Activated CD8-positive, alpha-beta memory T cell treated with anti-CD3 and anti-CD28 coated beads, Interleukin-2, amount 10 ng/mL, durations not matched to agents 7 days and 5 days (primary cell): ENCODE results near the gene TPBG. TPM values are rescaled to one million over a fixed set of nuclear protein-coding genes. Genes with fewer than 3 reads are reported as not detected.

ENCODE experiments used
- ATAC-seq: fragments of 150-1000 bp; cut with Tn5 transposase; one replicate; pipeline ENCODE4 v1.10.0; 2021; ENCODE audit warnings: moderate library complexity
- CTCF ChIA-PET: fragments of 350-600 bp; sonication (Branson Sonifier 250); formaldehyde crosslinking; loops from one replicate; lab custom pipeline; 2021; ENCODE audit warnings: antibody characterized with exemption; lab: Charles Lee
- DNase-seq: peaks from one replicate; pipeline ENCODE4 v3.0.0-alpha.2; 2020
- H3K27ac Mint-ChIP-seq: one replicate; pipeline ENCODE4 v1.8.0; 2021; ENCODE audit warnings: mild to moderate bottlenecking, mixed read lengths
- H3K27me3 Mint-ChIP-seq: one replicate; pipeline ENCODE4 v1.8.0; 2021; ENCODE audit warnings: mixed read lengths
- H3K36me3 Mint-ChIP-seq: one replicate; pipeline ENCODE4 v1.8.0; 2021; ENCODE audit warnings: mild to moderate bottlenecking, mixed read lengths
- H3K4me1 Mint-ChIP-seq: one replicate; pipeline ENCODE4 v1.8.0; 2021; ENCODE audit warnings: mixed read lengths
- H3K4me3 Mint-ChIP-seq: one replicate; pipeline ENCODE4 v1.8.0; 2021; ENCODE audit warnings: mild to moderate bottlenecking, moderate library complexity, mixed read lengths
- H3K9me3 Mint-ChIP-seq: one replicate; pipeline ENCODE4 v1.8.0; 2022; ENCODE audit warnings: low read depth, mixed read lengths
- total RNA-seq, 2 experiments: library from RNA; stranded (reverse); gene quantifications; one replicate each; pipeline ENCODE4 v1.2.3, GENCODE V29; 2021

TPBG gene
- total RNA-seq, 2 experiments from 2014 or later: not detected

DNA sequence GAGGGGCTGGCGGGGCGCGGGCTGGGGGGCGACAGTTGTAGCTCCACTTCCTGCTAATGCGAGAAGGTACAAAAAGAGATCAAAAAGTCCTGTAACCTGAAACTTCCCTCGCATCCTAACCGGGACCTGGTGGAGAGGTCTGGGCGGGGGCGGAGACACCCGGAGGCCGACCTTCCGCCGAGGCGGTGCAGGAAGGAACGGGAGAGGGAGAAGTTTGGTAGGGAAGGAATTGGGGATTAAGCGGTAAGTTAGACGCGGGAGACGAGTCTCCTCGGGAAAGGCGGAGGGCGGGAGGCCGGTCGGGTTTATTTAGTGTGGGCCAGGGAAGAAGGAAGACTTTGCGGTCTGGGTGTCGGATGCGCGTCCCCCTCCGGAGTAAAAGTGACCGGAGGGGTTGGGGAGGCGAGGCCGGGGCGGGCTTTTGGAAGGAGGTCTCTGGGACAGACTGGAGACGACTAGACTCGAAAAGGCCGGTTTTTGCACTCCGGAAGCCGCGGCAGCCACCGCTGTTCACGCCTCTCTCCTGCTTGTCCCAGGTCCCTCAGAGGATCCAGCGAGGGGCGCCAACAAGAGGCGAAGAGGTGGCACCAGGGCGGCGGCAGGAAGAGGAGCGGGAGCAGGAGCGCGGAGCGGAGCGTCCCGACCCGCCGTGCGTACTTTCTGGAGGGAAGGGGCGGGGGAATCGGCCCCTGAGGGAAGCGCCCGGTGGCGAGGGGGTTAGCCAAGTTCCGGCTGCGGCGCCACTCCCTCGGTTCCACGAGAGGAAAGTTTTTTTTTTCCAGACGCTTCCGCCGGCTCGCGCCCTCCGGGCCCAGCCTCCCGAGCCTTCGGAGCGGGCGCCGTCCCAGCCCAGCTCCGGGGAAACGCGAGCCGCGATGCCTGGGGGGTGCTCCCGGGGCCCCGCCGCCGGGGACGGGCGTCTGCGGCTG, 734 bp downstream of the TPBG start:
- Mint-ChIP-seq H3K4me3 (peak overlapping the region; percentile 68), H3K27ac (no peak overlapping the region), H3K4me1 (peaks cover 16% of the 10 kb centered on the region), H3K9me3 (no peaks in the 10 kb centered on the region), H3K27me3 (peaks cover 71% of the 10 kb centered on the region), H3K36me3 (no peaks in the 10 kb centered on the region)
- DNase-seq (peak; percentile 40), ATAC-seq (peak; percentile 60)
- CTCF ChIA-PET: interaction anchor here (1.1 kb wide), 1 partner anchor 93 kb away, joined by 4 read pairs; no protein-coding TSS in a partner anchor

- DNase-seq (no peak), ATAC-seq (peak; percentile 43)
- H3K36me3 Mint-ChIP-seq: no peaks in the 10 kb centered on the region
- H3K27ac Mint-ChIP-seq: no peak overlapping the region
- no peaks in the 10 kb centered on the region for H3K9me3 Mint-ChIP-seq
- peaks cover 16% of the 10 kb centered on the region for H3K4me1 Mint-ChIP-seq
- CTCF ChIA-PET: interaction anchor here (1.1 kb wide), 1 partner anchor 94 kb away, joined by 4 read pairs; no protein-coding TSS in a partner anchor
- H3K27me3 Mint-ChIP-seq: peaks cover 63% of the 10 kb centered on the region
- peak overlapping the region; percentile 59 for H3K4me3 Mint-ChIP-seq
Observed at GRCh38 chr6:82365016-82365795, 1.6 kb downstream of the TPBG start.

DNA sequence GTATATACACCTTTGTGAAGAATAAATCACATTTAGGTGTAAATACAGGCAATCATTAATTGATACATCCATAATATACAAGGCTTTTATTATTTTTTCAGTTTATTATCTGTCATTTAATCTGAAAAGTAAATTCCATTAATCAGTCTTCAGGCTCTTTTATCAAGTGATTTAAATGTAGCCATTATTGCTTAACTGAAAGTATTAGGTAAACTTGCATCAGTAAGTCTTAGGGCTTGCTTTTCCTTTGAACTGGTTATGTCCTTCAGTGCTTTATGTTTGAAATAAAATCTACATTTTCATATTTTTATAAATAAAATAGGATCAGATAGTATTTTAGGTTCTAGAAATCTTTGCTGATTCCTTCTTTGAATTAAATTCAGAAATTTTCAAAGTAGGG, 4.1 kb downstream of the TPBG start:
- H3K27me3 Mint-ChIP-seq: peaks cover 40% of the 10 kb centered on the region
- no peak overlapping the region for H3K27ac Mint-ChIP-seq
- CTCF ChIA-PET: no interaction called here
- ATAC-seq: no peak
- no peaks in the 10 kb centered on the region for H3K36me3 Mint-ChIP-seq
- H3K9me3 Mint-ChIP-seq: no peaks in the 10 kb centered on the region
- no peak for DNase-seq
- peaks cover 16% of the 10 kb centered on the region for H3K4me1 Mint-ChIP-seq
- no peak overlapping the region for H3K4me3 Mint-ChIP-seq

GRCh38 chr6:82370788-82371187, 7.2 kb downstream of the TPBG start:
- no peaks in the 10 kb centered on the region for H3K9me3 Mint-ChIP-seq
- DNase-seq: no peak
- no peaks in the 10 kb centered on the region for H3K4me1 Mint-ChIP-seq
- H3K27me3 Mint-ChIP-seq: peaks cover 16% of the 10 kb centered on the region
- H3K36me3 Mint-ChIP-seq: no peaks in the 10 kb centered on the region
- ATAC-seq: no peak
- CTCF ChIA-PET: interaction anchor here (0.7 kb wide), 1 partner anchor 41 kb away, joined by 3 read pairs; no protein-coding TSS in a partner anchor
- H3K27ac Mint-ChIP-seq: no peak overlapping the region
- H3K4me3 Mint-ChIP-seq: no peak overlapping the region

GRCh38 chr6:82371799-82372546, 8.4 kb downstream of the TPBG start:
- Mint-ChIP-seq H3K27ac (no peak overlapping the region), H3K4me3 (no peak overlapping the region), H3K4me1 (no peaks in the 10 kb centered on the region), H3K9me3 (no peaks in the 10 kb centered on the region), H3K36me3 (no peaks in the 10 kb centered on the region), H3K27me3 (peaks cover 6% of the 10 kb centered on the region)
- no peak for ATAC-seq
- DNase-seq: no peak
- CTCF ChIA-PET: no interaction called here

GRCh38 chr6:82372656-82373055, 9.0 kb downstream of the TPBG start:
- no peak overlapping the region for H3K4me3 Mint-ChIP-seq
- ATAC-seq (no peak), DNase-seq (no peak)
- H3K27me3 Mint-ChIP-seq: peaks cover 6% of the 10 kb centered on the region
- H3K4me1 Mint-ChIP-seq: no peaks in the 10 kb centered on the region
- no peaks in the 10 kb centered on the region for H3K9me3 Mint-ChIP-seq
- CTCF ChIA-PET: no interaction called here
- no peak overlapping the region for H3K27ac Mint-ChIP-seq
- H3K36me3 Mint-ChIP-seq: no peaks in the 10 kb centered on the region

DNA sequence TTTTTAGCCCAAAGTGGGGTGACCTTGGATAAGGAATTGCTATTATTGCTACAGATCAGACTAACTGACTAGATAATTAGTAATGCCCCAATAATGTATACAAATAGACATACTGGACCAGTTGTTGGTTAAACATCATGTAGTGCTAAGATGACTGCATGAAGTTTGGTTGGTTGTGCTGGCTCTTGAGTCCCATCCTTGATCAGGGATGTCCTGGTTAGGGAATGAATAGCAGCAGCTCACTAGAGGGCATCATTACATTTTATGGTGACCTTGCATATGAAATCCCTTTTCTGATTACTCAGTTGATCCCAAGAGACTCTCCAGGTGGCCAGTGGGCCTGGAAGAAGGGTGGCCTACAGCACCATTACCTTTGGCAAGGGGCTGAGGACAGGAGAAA, 10.9 kb downstream of the TPBG start:
- DNase-seq: no peak
- H3K4me1 Mint-ChIP-seq: no peaks in the 10 kb centered on the region
- peaks cover 2% of the 10 kb centered on the region for H3K27me3 Mint-ChIP-seq
- CTCF ChIA-PET: no interaction called here
- no peaks in the 10 kb centered on the region for H3K36me3 Mint-ChIP-seq
- ATAC-seq: no peak
- H3K9me3 Mint-ChIP-seq: no peaks in the 10 kb centered on the region
- no peak overlapping the region for H3K4me3 Mint-ChIP-seq
- no peak overlapping the region for H3K27ac Mint-ChIP-seq

- no peak overlapping the region for H3K4me3 Mint-ChIP-seq
- DNase-seq (no peak), ATAC-seq (no peak)
- peaks cover 2% of the 10 kb centered on the region for H3K27me3 Mint-ChIP-seq
- H3K4me1 Mint-ChIP-seq: no peaks in the 10 kb centered on the region
- H3K9me3 Mint-ChIP-seq: no peaks in the 10 kb centered on the region
- CTCF ChIA-PET: no interaction called here
- H3K36me3 Mint-ChIP-seq: no peaks in the 10 kb centered on the region
- no peak overlapping the region for H3K27ac Mint-ChIP-seq
Observed at GRCh38 chr6:82376636-82377035, 13.0 kb downstream of the TPBG start.

DNA sequence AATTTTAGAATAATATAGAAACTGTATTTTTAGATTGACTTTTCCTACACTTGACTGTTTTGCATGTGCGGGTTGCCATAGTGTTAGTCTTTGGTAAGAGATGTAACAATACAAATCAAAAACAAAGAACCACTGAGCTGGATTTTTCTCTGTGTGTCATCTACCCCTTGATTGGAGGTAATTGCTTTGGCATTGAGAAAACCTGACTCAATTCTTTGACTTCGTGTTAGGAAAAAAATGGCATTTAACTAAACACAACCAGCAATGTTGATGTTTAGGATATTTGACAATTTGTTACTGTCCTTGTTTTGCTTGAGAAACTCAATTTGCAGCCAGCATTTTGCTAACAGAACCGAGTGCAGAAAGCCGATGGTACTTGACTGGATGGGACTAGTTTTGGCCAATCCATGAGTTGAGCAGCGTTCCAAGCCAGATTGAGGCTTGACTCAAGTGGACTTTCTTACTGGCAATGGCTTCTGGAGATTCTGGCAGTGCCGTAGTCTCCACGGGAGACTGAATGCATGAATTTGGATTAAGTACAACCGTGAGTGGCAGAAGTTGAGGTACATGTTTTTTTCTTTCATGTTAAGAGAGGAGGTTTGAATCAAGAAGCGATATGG, 17.1 kb downstream of the TPBG start:
- CTCF ChIA-PET: no interaction called here
- H3K4me1 Mint-ChIP-seq: no peaks in the 10 kb centered on the region
- no peak overlapping the region for H3K4me3 Mint-ChIP-seq
- ATAC-seq: no peak
- peaks cover 8% of the 10 kb centered on the region for H3K27me3 Mint-ChIP-seq
- no peaks in the 10 kb centered on the region for H3K9me3 Mint-ChIP-seq
- H3K27ac Mint-ChIP-seq: no peak overlapping the region
- no peaks in the 10 kb centered on the region for H3K36me3 Mint-ChIP-seq
- DNase-seq: no peak

- no peak overlapping the region for H3K27ac Mint-ChIP-seq
- DNase-seq (no peak), ATAC-seq (no peak)
- H3K9me3 Mint-ChIP-seq: no peaks in the 10 kb centered on the region
- H3K4me3 Mint-ChIP-seq: no peak overlapping the region
- H3K36me3 Mint-ChIP-seq: no peaks in the 10 kb centered on the region
- H3K27me3 Mint-ChIP-seq: peaks cover 13% of the 10 kb centered on the region
- H3K4me1 Mint-ChIP-seq: no peaks in the 10 kb centered on the region
- CTCF ChIA-PET: no interaction called here
Observed at GRCh38 chr6:82381278-82381677, 17.7 kb downstream of the TPBG start.

GRCh38 chr6:82385102-82385501, 21.5 kb downstream of the TPBG start:
- Mint-ChIP-seq H3K4me1 (no peaks in the 10 kb centered on the region), H3K36me3 (no peaks in the 10 kb centered on the region), H3K4me3 (no peak overlapping the region), H3K27ac (no peak overlapping the region), H3K27me3 (peaks cover 13% of the 10 kb centered on the region), H3K9me3 (no peaks in the 10 kb centered on the region)
- ATAC-seq: no peak
- CTCF ChIA-PET: no interaction called here
- no peak for DNase-seq

DNA sequence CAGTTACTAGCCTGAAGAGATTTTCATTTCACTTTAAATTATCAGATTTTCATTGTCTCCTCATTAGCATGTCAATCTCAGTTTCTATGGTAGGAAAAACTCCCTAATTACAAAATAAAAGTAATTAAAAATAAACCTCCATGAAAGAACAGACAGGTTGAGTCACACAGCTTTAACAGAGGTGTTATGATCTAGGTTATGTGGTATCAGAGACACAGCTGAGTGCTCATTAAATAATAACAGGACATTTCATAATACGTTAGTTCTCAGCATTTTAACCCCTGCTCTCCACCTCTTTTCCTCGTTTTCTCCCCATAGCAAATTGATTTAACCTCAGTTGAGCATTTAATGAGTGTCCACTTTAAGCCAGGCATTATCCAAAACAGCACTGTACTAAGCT, 21.9 kb downstream of the TPBG start:
- Mint-ChIP-seq H3K27me3 (peaks cover 13% of the 10 kb centered on the region), H3K4me1 (no peaks in the 10 kb centered on the region), H3K27ac (no peak overlapping the region), H3K9me3 (no peaks in the 10 kb centered on the region), H3K4me3 (no peak overlapping the region), H3K36me3 (no peaks in the 10 kb centered on the region)
- CTCF ChIA-PET: no interaction called here
- no peak for DNase-seq
- ATAC-seq: no peak

- no peak for ATAC-seq
- Mint-ChIP-seq H3K27me3 (peaks cover 13% of the 10 kb centered on the region), H3K4me1 (no peaks in the 10 kb centered on the region), H3K4me3 (no peak overlapping the region), H3K36me3 (no peaks in the 10 kb centered on the region), H3K27ac (no peak overlapping the region), H3K9me3 (no peaks in the 10 kb centered on the region)
- DNase-seq: no peak
- CTCF ChIA-PET: no interaction called here
Observed at GRCh38 chr6:82385961-82386360, 22.3 kb downstream of the TPBG start.
